Renal cortex interstitium (tissue), 11 donors: ENCODE measurements around the gene RASAL2. TPM values are rescaled to one million over a fixed set of nuclear protein-coding genes. Genes with fewer than 3 reads are reported as not detected.
"Not testable (repeated sequence)": the region's sequence is repeated elsewhere in the genome, so short reads cannot be mapped to it uniquely, and the experiment has no call there.

Experiments used
- DNase-seq, 11 donors: peaks; one replicate each; pipeline ENCODE4 v3.0.0-alpha.2; 2013; ENCODE audit warnings: low read depth in 9 of 11, low spot score in 4 of 11; ENCODE audit errors: extremely low read depth in 1 of 11
- polyA plus RNA-seq, 3 donors: library from polyadenylated mRNA; unstranded; fragments of 120-200 nt; gene quantifications; one replicate each; pipeline ENCODE4 v1.2.1, GENCODE V29; 2013; ENCODE audit not compliant: insufficient read length in 3 of 3

Gene RASAL2
- polyA plus RNA-seq, 3 donors = 18.7 to 23.2 (median 19.6) TPM

- DNase-seq = not testable (repeated sequence)
Measured at GRCh38 chr1:178503316-178503715, 409.4 kb downstream of the RASAL2 start.

DNA sequence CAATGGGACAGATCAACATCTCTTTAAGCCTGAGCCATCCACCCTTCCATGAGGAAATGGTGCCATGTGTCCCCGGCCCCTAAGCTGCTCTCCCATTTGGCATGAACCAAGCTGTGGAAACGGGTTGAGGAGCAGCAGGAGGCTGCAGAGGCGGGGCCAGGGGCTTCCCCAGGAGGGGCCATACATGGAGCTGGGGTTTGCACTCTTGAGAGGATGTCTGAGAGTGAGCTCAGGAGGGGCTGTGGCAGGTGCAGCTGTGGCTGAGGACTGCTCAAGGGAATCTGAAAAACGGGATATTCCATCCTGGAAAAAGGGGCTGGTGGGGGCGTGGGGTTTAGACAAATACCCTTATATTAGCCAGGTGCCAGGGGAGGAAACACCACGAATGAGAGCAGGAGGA is 409.9 kb downstream of the RASAL2 start:
- DNase-seq = no peak

DNA sequence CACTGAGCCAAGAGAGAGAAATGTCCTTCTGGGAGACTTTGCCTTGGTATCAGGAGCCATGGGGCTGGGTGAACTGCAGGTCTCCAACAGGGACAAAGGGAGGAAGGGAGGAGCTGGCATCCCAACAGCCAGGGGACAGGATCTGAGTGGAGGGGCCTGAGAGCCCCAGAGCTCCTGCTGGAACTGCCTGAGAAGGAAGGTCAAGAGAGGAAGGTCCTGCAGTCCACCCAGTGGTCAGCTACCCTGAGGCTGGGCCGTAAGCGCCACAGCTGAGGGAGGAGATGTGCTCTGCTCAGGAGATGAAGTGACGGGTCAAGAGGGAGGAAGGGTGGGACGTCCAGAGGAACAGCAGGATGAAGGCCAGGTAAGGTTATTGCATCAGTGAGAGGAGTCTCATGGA is 410.4 kb downstream of the RASAL2 start:
- no peak for DNase-seq

GRCh38 chr1:178506177-178506576 is 412.3 kb downstream of the RASAL2 start:
- no peak for DNase-seq

DNA sequence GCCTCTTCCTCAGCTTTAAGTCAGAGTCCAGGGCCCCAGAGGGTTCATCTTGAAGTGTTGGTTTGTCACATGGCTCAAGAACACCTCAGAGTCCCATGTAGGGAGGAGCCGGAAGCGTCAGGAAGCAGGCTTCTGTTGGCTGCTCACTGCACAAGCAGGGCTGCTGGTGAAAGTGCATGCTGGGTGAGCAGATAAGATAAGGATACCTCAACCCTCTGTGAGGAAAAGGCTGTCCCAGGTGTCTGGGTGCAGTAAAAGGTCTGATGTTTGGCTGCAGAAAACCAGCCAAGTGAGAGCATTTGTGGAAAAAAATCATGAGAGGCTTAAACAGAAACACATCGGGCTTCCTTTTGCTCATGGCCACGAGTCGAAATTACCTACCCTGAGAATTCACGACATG is 412.8 kb downstream of the RASAL2 start:
- DNase-seq = no peak

DNA sequence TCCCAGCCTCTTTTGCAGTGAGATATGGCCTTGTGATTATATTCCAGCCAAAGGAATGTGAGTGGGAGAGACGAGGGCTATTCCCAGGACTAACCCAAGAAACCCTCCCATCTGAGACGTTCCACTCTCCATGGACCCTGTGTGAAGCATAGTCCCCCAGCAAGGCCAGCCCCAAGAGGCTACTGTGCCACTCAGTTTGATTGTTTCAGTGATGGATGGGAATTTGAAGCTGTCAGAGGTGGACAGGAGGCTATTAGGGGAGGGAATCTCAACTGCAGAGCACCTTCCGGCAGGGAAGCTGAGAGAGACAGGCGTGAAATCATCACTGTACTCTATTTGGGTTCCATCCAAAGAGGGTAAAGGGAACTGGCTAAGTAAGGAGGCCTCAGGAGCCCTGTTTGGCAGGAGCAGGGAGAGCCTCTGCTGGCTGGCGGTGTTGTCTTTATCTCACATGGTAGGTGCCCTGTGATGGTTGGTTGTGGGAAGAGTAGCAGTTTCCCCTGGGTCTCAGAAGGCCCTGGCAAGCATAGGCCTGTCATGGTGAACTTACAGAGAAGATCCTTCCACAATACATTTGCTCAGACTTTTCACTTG is 415.6 kb downstream of the RASAL2 start:
- DNase-seq = no peak

DNA sequence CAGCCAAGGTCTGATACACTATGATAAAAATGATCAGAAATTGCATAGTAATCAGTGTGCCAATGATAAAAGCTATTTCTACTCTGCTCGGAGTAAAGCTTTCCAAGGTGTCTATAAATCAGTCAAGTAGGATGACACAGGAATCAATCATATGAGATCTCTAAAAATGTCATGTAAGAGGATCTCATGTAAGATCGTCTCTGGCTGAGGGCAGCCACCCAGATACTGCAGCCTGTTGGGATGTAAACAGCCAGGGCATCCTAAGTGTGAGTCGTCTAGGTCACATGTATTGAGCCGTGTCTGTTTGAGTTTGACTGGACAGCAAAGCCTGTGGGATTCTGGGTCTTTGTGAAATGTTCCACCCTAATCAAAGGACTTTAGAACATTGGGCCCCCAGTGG is 416.3 kb downstream of the RASAL2 start:
- DNase-seq = no peak

- DNase-seq = no peak
Measured at GRCh38 chr1:178512566-178513277, 418.8 kb downstream of the RASAL2 start, which contains the start of gene TEX35. TSS of gene TEX35 (plus strand) at chr1:178513109. CDS start at chr1:178513189, 80 bp downstream.

- no peak for DNase-seq
Measured at GRCh38 chr1:178513278-178513983, 419.5 kb downstream of the RASAL2 start.

- no peak for DNase-seq
Measured at GRCh38 chr1:178516110-178516509, 422.2 kb downstream of the RASAL2 start.

DNA sequence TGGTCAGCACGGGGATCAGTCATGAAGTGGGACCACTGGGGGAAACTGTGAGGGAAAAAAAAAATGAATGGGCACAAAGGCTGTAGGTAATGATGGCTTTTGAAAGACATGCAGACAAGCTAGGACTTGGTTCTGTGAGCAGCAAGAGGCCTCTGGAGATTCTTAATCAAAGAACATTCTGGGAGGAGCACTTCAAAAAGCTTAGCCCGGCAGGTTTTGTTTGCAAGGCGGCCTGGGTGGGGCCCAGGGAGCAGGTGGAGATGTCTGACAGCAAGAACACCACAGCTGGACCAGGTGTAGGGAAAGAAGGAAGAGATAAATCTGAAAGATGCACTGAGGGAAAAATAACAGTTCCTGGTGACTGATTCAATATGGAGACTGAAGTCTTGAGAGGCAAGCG is 425.0 kb downstream of the RASAL2 start:
- DNase-seq = no peak

DNA sequence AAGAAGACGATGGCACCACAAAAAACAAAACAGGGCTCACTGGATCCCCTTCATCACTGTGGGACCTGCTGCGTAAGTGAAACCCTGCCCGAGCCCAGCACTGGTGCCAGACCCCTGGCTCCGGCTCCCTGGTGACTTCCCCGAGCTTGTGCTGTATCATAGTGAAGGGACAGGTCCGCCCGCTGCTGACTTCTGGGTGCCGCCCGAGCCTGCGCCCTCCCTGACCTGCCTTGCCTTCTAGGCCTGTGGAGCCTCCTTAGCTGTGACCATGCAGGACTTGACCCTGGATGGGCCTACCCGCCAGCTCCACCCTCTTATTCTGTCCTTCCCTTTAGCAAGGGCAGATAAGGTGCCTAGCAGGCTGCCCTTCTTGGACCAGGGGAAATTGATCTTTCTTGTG is 426.9 kb downstream of the RASAL2 start:
- DNase-seq = no peak

GRCh38 chr1:178521241-178521640 is 427.3 kb downstream of the RASAL2 start:
- no peak for DNase-seq

DNA sequence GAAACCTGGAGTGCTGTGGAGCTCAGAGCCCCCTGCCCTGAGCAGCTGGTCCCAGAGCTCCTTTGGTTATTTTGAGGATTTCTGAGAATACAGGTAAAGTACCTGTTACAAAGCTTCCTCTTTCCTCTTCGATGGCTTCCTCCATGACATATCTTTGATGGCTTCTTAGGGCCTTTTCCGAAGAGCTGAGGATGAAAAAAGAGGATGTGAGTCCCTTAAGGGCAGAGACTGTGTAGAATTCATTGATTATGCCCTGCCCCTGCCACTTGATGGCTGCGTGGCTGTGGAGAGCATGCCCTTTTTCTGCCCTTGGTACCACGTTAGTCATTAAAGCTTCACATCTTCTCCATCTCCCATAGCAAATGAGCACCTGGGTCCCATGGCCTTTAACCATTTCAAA is 433.2 kb downstream of the RASAL2 start:
- no peak for DNase-seq

- DNase-seq = no peak
Measured at GRCh38 chr1:178528228-178528952, 434.5 kb downstream of the RASAL2 start.

DNA sequence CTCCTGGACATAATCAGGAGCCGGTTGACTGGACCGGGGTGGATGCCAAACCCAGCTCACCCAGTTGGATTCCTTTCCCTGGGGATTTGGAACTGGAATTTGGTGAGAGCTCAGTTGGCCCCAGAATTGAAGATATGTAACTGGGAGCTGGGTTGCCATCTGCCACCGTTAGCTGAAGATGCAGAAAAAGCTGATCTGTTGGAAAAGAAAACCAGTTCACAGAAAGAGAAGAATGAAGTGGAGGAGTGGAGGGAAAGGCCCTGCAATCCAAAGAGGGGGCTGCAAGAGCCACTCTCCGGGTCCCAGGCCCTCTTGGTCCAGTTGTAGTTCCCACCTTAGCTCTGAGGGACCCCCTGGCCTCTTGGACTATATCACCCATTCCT is 435.0 kb downstream of the RASAL2 start:
- DNase-seq = no peak

DNA sequence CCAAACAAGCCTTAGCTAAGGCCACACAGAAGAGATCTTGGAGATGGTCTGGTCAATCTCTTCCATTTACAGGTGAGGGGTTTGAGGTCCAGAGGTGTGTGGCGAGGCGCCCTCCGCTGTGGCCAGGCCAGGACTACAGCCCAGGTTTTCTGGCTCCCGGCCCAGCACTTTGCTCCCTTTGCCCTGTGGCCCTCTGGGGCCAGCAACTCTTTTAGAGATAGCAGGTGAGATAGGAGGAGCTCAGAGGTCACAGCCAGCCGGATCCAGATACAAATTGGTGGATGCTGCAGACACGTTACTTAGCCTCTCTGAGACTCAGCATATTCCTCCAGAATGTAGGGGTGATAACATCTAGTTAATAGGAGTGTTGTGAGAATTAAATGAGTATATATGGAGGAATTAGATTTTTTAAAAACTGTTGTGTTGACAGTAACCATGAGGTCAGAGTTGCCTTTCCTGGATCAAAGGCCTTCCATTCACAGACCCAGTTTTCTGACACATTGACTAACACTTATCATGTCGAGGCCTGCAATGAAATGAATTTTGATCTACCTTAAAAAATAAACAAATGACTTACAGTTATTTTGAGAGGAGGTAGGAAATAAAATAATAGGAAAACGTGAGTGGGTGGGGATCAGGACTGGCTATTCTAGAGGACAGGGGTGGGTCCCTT is 435.6 kb downstream of the RASAL2 start:
- DNase-seq = no peak

DNA sequence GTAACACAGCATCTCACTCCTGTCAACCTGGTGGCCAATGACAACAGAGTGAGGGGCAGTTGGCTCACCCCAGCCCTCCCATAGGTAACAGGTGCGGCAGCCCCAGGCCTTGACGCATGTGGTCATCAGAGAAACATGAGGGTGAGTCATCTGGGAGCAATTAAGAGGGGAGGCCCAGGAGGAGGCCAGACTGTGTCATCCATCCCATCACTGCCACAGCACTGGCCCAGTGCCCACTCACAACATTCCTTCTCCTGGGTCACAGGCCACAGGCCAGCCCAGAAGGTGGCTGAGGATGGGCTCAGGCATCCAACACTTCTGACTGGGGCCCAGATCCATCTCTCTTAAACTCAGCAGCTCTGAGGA is 436.1 kb downstream of the RASAL2 start:
- DNase-seq = no peak

- no peak for DNase-seq
Measured at GRCh38 chr1:178530502-178530901, 436.6 kb downstream of the RASAL2 start.
